Measurements from ENCODE around the gene COL12A1. TPM values are rescaled to one million over a fixed set of nuclear protein-coding genes. Genes with fewer than 3 reads are reported as not detected.

COL12A1 gene
- total and polyA plus RNA-seq, 2 of the 13 experiments (the other 11 are each of a cell fraction or from before 2014, with no cell fraction given), result 0.02 TPM; not detected in 1

GRCh38 chr6:75102301-75102700, 103.6 kb downstream of the COL12A1 start (continued):
- TF ChIP-seq, protein P1, sequence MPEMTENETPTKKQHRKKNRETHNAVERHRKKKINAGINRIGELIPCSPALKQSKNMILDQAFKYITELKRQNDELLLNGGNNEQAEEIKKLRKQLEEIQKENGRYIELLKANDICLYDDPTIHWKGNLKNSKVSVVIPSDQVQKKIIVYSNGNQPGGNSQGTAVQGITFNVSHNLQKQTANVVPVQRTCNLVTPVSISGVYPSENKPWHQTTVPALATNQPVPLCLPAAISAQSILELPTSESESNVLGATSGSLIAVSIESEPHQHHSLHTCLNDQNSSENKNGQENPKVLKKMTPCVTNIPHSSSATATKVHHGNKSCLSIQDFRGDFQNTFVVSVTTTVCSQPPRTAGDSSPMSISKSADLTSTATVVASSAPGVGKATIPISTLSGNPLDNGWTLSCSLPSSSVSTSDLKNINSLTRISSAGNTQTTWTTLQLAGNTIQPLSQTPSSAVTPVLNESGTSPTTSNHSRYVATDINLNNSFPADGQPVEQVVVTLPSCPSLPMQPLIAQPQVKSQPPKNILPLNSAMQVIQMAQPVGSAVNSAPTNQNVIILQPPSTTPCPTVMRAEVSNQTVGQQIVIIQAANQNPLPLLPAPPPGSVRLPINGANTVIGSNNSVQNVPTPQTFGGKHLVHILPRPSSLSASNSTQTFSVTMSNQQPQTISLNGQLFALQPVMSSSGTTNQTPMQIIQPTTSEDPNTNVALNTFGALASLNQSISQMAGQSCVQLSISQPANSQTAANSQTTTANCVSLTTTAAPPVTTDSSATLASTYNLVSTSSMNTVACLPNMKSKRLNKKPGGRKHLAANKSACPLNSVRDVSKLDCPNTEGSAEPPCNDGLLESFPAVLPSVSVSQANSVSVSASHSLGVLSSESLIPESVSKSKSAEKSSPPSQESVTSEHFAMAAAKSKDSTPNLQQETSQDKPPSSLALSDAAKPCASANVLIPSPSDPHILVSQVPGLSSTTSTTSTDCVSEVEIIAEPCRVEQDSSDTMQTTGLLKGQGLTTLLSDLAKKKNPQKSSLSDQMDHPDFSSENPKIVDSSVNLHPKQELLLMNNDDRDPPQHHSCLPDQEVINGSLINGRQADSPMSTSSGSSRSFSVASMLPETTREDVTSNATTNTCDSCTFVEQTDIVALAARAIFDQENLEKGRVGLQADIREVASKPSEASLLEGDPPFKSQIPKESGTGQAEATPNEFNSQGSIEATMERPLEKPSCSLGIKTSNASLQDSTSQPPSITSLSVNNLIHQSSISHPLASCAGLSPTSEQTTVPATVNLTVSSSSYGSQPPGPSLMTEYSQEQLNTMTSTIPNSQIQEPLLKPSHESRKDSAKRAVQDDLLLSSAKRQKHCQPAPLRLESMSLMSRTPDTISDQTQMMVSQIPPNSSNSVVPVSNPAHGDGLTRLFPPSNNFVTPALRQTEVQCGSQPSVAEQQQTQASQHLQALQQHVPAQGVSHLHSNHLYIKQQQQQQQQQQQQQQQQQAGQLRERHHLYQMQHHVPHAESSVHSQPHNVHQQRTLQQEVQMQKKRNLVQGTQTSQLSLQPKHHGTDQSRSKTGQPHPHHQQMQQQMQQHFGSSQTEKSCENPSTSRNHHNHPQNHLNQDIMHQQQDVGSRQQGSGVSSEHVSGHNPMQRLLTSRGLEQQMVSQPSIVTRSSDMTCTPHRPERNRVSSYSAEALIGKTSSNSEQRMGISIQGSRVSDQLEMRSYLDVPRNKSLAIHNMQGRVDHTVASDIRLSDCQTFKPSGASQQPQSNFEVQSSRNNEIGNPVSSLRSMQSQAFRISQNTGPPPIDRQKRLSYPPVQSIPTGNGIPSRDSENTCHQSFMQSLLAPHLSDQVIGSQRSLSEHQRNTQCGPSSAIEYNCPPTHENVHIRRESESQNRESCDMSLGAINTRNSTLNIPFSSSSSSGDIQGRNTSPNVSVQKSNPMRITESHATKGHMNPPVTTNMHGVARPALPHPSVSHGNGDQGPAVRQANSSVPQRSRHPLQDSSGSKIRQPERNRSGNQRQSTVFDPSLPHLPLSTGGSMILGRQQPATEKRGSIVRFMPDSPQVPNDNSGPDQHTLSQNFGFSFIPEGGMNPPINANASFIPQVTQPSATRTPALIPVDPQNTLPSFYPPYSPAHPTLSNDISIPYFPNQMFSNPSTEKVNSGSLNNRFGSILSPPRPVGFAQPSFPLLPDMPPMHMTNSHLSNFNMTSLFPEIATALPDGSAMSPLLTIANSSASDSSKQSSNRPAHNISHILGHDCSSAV (CRISPR knock-in tag; IDR thresholded peaks at IDR 0.05; ENCODE audit: borderline replicate concordance), result no peak
- TF ChIP-seq, protein P2, sequence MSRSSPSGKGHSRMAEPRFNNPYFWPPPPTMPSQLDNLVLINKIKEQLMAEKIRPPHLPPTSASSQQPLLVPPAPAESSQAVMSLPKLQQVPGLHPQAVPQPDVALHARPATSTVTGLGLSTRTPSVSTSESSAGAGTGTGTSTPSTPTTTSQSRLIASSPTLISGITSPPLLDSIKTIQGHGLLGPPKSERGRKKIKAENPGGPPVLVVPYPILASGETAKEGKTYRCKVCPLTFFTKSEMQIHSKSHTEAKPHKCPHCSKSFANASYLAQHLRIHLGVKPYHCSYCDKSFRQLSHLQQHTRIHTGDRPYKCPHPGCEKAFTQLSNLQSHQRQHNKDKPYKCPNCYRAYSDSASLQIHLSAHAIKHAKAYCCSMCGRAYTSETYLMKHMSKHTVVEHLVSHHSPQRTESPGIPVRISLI (CRISPR knock-in tag; IDR thresholded peaks at IDR 0.05; ENCODE audit: borderline replicate concordance), result no peak
- TF ChIP-seq, protein P3, sequence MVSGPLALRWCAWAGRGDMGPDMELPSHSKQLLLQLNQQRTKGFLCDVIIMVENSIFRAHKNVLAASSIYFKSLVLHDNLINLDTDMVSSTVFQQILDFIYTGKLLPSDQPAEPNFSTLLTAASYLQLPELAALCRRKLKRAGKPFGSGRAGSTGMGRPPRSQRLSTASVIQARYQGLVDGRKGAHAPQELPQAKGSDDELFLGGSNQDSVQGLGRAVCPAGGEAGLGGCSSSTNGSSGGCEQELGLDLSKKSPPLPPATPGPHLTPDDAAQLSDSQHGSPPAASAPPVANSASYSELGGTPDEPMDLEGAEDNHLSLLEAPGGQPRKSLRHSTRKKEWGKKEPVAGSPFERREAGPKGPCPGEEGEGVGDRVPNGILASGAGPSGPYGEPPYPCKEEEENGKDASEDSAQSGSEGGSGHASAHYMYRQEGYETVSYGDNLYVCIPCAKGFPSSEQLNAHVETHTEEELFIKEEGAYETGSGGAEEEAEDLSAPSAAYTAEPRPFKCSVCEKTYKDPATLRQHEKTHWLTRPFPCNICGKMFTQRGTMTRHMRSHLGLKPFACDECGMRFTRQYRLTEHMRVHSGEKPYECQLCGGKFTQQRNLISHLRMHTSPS (CRISPR knock-in tag; IDR thresholded peaks at IDR 0.05; ENCODE audit: low read depth), result no peak
- TF ChIP-seq KAT2B (IDR thresholded peaks at IDR 0.05; ENCODE audit: borderline replicate concordance, low read depth, low read length), result no peak
